Prostate gland (tissue), 2 donors: ENCODE measurements around the gene E2F1.

Experiments used
- CTCF ChIP-seq, 4 experiments: fragments of 200-600 bp in 2 of 4; fragments of 450-650 bp in 2 of 4; sonication (generic) in 2 of 4; IDR thresholded peaks; 1 replicate in 3 of 4; 2 replicates in 1 of 4; pipeline ENCODE4 v1.5.1; 2016 to 2019; ENCODE audit warnings: antibody characterized with exemption in 4 of 4, mild to moderate bottlenecking in 2 of 4, moderate library complexity in 2 of 4
- POLR2A ChIP-seq: fragments of 450-650 bp; IDR thresholded peaks from one replicate; pipeline ENCODE4 v1.6.1; 2016; ENCODE audit warnings: antibody characterized with exemption, mild to moderate bottlenecking
- POLR2AphosphoS5 ChIP-seq: sonication (generic); formaldehyde crosslinking; IDR thresholded peaks from one replicate; pipeline ENCODE4 v1.6.1; 2017; ENCODE audit warnings: antibody characterized with exemption

DNA sequence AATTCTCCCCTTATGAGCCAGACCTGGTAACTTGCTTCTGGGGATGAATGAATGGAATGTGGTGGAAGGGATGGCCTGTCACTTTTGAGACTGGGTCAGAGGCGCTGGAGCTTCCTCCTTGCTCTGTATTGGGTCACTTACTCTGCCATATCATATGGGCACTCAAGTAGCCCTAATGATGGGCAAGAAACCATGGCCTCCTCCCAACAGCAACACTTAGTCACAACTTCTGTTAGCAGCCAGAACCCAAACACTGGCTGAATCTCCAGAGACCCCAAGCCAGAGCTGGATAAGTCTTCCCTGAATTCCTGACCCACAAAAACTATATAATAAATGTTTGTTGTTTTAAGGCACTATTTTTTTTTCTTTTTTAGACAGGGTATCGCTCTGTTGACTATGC, 5.5 kb downstream of the E2F1 start:
- TF ChIP-seq CTCF (IDR thresholded peaks at IDR 0.05) (no peak), POLR2AphosphoS5 (no peak), POLR2A (no peak)
